Sigmoid colon (tissue), 4 donors: ENCODE results near the gene LVRN.

Experiments
- POLR2AphosphoS5 ChIP-seq, 4 donors: sonication (generic); formaldehyde crosslinking; IDR thresholded peaks; one replicate each; pipeline ENCODE4 v1.6.1; 2017; ENCODE audit warnings: antibody characterized with exemption in 4 of 4
- TF ChIP-seq, protein P1 (sequence below), 4 experiments: fragments of 450-650 bp in 3 of 4; fragments of 200-600 bp in 1 of 4; IDR thresholded peaks; one replicate each; pipeline ENCODE4 v1.5.1; 2016 to 2019; ENCODE audit warnings: antibody characterized with exemption in 4 of 4, mild to moderate bottlenecking in 3 of 4, moderate library complexity in 2 of 4

DNA sequence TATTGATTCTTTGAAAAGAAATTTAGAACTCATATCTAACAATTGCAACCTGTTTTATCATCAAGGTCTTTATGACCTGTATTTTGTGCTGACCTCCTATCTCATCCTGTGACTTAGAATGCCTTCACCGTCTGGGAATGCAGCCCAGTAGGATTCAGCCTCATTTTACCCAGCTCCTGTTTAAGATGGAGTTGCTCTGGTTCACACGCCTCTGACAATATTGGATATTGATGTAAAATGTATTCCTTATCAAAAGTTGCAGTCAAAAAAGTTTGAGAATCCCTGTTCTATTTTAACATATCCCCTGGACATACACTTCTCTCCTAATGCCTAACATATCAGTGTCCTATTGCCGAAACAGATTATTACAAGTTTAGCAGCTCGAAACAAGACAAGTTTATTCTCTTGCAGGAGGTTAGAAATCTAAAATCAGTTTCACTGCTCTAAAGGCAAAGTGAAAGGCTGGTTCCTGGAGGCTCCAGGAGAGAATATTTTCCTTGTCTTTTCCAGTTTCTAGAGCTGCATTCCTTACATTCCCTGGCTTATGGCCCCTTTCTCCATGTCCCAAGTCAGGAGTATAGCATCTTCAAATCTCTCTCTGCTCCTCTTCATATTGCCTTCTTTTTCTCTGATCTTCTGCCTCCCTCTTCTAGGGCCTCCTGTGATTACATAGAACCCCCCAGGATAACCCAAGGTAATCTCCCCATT is 31.5 kb upstream of the LVRN start:
- no peak for TF ChIP-seq POLR2AphosphoS5 (IDR thresholded peaks at IDR 0.05)
- TF ChIP-seq, protein P1, sequence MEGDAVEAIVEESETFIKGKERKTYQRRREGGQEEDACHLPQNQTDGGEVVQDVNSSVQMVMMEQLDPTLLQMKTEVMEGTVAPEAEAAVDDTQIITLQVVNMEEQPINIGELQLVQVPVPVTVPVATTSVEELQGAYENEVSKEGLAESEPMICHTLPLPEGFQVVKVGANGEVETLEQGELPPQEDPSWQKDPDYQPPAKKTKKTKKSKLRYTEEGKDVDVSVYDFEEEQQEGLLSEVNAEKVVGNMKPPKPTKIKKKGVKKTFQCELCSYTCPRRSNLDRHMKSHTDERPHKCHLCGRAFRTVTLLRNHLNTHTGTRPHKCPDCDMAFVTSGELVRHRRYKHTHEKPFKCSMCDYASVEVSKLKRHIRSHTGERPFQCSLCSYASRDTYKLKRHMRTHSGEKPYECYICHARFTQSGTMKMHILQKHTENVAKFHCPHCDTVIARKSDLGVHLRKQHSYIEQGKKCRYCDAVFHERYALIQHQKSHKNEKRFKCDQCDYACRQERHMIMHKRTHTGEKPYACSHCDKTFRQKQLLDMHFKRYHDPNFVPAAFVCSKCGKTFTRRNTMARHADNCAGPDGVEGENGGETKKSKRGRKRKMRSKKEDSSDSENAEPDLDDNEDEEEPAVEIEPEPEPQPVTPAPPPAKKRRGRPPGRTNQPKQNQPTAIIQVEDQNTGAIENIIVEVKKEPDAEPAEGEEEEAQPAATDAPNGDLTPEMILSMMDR (IDR thresholded peaks at IDR 0.05), result no peak
